ENCODE data around the gene CDKL2. TPM values are rescaled to one million over a fixed set of nuclear protein-coding genes. Genes with fewer than 3 reads are reported as not detected.

Gene CDKL2
- total and polyA plus RNA-seq, 2 donors (not counting 1 experiment from before 2014, with no cell fraction given): 0.40 to 2.3 TPM

DNA sequence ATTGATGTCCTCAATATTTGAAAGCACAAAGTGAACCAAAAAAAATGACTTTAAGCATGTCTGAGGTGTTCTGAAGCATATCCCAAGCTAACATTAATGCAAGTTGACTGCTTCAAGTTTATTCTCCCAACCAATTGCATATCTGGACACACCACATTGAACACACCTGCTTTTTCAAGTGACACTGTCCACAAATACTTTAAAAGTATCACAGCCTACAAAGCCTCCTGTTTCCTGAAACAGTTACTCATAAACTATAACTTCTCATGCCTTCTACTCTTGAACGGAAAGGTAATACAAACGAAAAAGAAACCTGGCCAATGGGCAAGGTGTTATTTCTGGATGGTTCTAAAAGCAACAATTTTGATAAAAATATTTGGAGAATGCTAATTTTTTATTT lies 1.1 kb downstream of the CDKL2 start:
- H3K9me3 ChIP-seq (ENCODE audit: control insufficient read depth, insufficient read depth, low read depth, low read length): no peaks in the 10 kb centered on the region
- H3K36me3 ChIP-seq (ENCODE audit: control insufficient read depth, insufficient read depth, low read length): no peaks in the 10 kb centered on the region
- no peaks in the 10 kb centered on the region for H3K27me3 ChIP-seq (ENCODE audit: control insufficient read depth, insufficient read depth, low read length)
- H3K4me2 ChIP-seq (ENCODE audit: extremely low read depth, insufficient read depth, low read length): no peak overlapping the region
- peaks cover 2% of the 10 kb centered on the region for H3K4me1 ChIP-seq (ENCODE audit: control insufficient read depth, extremely low read depth, insufficient read depth, low read length)
- H3K9ac ChIP-seq (ENCODE audit: insufficient read depth, low read length): no peak overlapping the region
- H3K79me2 ChIP-seq (ENCODE audit: control insufficient read depth, insufficient read depth, low read length): no peaks in the 10 kb centered on the region
- H3K4me3 ChIP-seq (replicated peaks in 1 of 4; ENCODE audit: control extremely low read depth in 1 of 4, insufficient read depth in 1 of 4, low read depth in 3 of 4, low read length in 4 of 4): no peak overlapping the region
- no peaks in the 10 kb centered on the region for H4K20me1 ChIP-seq (ENCODE audit: control insufficient read depth, extremely low read depth, insufficient read depth, low read length)
- DNase-seq (ENCODE audit: low read depth in 2 of 2): no peak
- H2AFZ ChIP-seq (ENCODE audit: low read length): no peak overlapping the region
- TF ChIP-seq, protein P1, sequence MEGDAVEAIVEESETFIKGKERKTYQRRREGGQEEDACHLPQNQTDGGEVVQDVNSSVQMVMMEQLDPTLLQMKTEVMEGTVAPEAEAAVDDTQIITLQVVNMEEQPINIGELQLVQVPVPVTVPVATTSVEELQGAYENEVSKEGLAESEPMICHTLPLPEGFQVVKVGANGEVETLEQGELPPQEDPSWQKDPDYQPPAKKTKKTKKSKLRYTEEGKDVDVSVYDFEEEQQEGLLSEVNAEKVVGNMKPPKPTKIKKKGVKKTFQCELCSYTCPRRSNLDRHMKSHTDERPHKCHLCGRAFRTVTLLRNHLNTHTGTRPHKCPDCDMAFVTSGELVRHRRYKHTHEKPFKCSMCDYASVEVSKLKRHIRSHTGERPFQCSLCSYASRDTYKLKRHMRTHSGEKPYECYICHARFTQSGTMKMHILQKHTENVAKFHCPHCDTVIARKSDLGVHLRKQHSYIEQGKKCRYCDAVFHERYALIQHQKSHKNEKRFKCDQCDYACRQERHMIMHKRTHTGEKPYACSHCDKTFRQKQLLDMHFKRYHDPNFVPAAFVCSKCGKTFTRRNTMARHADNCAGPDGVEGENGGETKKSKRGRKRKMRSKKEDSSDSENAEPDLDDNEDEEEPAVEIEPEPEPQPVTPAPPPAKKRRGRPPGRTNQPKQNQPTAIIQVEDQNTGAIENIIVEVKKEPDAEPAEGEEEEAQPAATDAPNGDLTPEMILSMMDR (conservative IDR thresholded peaks at IDR 0.05 in 1 of 2, IDR thresholded peaks at IDR 0.05 in 1 of 2; ENCODE audit: low read depth in 1 of 2, low read length in 2 of 2): no peak
- TF ChIP-seq EZH2 (IDR thresholded peaks at IDR 0.05; ENCODE audit: low read length, missing control alignments): no peak
- H3K27ac ChIP-seq (ENCODE audit: insufficient read depth, low read length): no peak overlapping the region

DNA sequence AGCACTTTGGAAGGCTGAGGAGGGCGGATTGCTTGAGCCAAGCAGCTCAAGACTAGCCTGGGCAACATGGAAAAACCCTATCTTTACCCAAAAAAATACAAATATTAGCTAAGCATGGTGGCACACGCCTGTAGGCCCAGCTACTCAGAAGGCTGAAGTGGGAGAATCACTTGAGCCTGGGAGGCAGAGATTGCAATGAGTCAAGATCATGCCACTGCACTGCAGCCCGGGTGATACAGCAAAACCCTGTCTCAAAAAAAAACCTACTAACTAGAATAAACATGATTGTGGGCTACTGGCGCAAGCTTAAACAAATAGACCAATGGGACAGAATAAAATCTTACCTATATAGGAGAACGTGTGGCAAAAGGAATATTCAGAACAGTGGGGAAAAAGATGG lies 7.3 kb downstream of the CDKL2 start:
- no peak overlapping the region for H3K27ac ChIP-seq (ENCODE audit: insufficient read depth, low read length)

DNA sequence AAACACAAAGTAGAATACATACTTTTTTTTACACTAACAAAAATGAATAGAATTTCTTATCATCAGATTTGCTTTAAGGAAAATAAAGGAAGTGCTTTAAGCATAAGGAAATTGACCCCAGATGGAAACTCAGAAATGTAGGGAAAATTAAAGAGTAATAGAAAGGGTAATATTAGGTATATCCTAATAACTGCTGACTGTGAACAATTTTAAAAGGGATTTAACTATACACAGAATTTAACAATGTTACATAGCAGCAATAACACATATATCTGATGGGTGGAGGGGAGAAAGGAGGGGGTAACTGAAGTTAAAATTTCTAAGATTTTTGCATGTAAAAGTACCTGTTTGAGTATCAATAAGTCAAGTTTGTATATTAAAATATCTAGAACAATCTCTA lies 8.6 kb downstream of the CDKL2 start:
- Histone ChIP-seq H3K9me3 (ENCODE audit: control insufficient read depth, insufficient read depth, low read depth, low read length) (no peaks in the 10 kb centered on the region), H3K36me3 (ENCODE audit: control insufficient read depth, insufficient read depth, low read length) (no peaks in the 10 kb centered on the region), H3K9ac (ENCODE audit: insufficient read depth, low read length) (no peak overlapping the region), H3K4me2 (ENCODE audit: extremely low read depth, insufficient read depth, low read length) (no peak overlapping the region), H4K20me1 (ENCODE audit: control insufficient read depth, extremely low read depth, insufficient read depth, low read length) (no peaks in the 10 kb centered on the region), H3K27me3 (ENCODE audit: control insufficient read depth, insufficient read depth, low read length) (no peaks in the 10 kb centered on the region), H3K4me1 (ENCODE audit: control insufficient read depth, extremely low read depth, insufficient read depth, low read length) (no peaks in the 10 kb centered on the region), H3K27ac (ENCODE audit: insufficient read depth, low read length) (no peak overlapping the region), H2AFZ (ENCODE audit: low read length) (no peak overlapping the region), H3K79me2 (ENCODE audit: control insufficient read depth, insufficient read depth, low read length) (no peaks in the 10 kb centered on the region), H3K4me3 (replicated peaks in 1 of 4; ENCODE audit: control extremely low read depth in 1 of 4, insufficient read depth in 1 of 4, low read depth in 3 of 4, low read length in 4 of 4) (no peak overlapping the region)
- no peak for TF ChIP-seq EZH2 (IDR thresholded peaks at IDR 0.05; ENCODE audit: low read length, missing control alignments)
- TF ChIP-seq, protein P1 (conservative IDR thresholded peaks at IDR 0.05 in 1 of 2, IDR thresholded peaks at IDR 0.05 in 1 of 2; ENCODE audit: low read depth in 1 of 2, low read length in 2 of 2): no peak
- DNase-seq (ENCODE audit: low read depth in 2 of 2): no peak

More for the DNA sequence above, 7.3 kb downstream of the CDKL2 start:
- H4K20me1 ChIP-seq (ENCODE audit: control insufficient read depth, extremely low read depth, insufficient read depth, low read length): no peaks in the 10 kb centered on the region
- no peak overlapping the region for H3K4me3 ChIP-seq (replicated peaks in 1 of 4; ENCODE audit: control extremely low read depth in 1 of 4, insufficient read depth in 1 of 4, low read depth in 3 of 4, low read length in 4 of 4)
- no peaks in the 10 kb centered on the region for H3K79me2 ChIP-seq (ENCODE audit: control insufficient read depth, insufficient read depth, low read length)
- H3K4me2 ChIP-seq (ENCODE audit: extremely low read depth, insufficient read depth, low read length): no peak overlapping the region
- H3K36me3 ChIP-seq (ENCODE audit: control insufficient read depth, insufficient read depth, low read length): no peaks in the 10 kb centered on the region
- TF ChIP-seq, protein P1 (conservative IDR thresholded peaks at IDR 0.05 in 1 of 2, IDR thresholded peaks at IDR 0.05 in 1 of 2; ENCODE audit: low read depth in 1 of 2, low read length in 2 of 2): no peak
- TF ChIP-seq EZH2 (IDR thresholded peaks at IDR 0.05; ENCODE audit: low read length, missing control alignments): no peak
- H3K27me3 ChIP-seq (ENCODE audit: control insufficient read depth, insufficient read depth, low read length): no peaks in the 10 kb centered on the region
- H3K9ac ChIP-seq (ENCODE audit: insufficient read depth, low read length): no peak overlapping the region
- no peaks in the 10 kb centered on the region for H3K4me1 ChIP-seq (ENCODE audit: control insufficient read depth, extremely low read depth, insufficient read depth, low read length)
- no peaks in the 10 kb centered on the region for H3K9me3 ChIP-seq (ENCODE audit: control insufficient read depth, insufficient read depth, low read depth, low read length)
- no peak for DNase-seq (ENCODE audit: low read depth in 2 of 2)
- no peak overlapping the region for H2AFZ ChIP-seq (ENCODE audit: low read length)
